ENCODE results near the gene PLEKHH1.
A peak's percentile ranks its signal among the peaks of the same experiment; 100 is the strongest.

Gene PLEKHH1

GRCh38 chr14:67510836-67511235 lies 22.3 kb upstream of the PLEKHH1 start:
- no peak for DNase-seq

DNA sequence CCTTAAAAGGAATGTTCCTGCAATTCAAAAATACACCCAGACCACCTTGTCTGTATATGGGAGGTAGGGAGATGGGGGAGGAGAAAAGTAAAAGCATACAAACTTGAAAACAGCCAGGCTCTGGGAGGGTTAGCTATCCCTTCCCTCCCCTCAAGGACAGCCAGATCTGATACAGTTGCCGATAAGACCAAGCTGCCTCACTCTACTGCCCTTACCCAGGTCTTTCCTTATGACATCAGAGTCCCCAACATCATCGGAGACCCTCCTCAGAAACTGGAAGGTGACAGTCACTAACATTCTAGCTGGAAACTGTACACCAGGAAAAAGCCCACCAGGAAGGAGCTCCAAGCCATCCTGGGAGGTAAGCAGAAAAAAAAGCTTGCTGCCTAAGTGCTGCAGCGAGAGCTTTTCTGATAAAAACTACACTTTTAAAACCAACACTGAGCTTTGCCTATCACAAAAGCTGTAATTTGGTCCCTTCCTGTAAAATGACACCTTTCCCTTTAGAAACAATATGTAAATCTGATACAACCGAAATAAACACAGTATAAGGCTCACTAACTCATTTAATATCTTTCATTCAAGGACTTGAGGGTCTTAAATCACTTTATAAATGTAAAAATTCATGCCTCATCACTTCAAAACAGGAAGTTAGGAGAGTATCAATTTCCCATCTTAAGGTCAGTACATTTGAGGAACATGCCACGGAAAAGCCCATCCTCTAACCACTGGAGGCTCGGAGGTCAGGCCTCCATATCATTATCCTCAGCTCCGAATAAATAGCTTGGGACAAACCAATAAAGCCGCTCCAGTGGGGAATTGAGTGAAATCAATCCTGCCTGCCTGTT lies 20.4 kb upstream of the PLEKHH1 start:
- no peak for DNase-seq

GRCh38 chr14:67513631-67514108 lies 19.4 kb upstream of the PLEKHH1 start:
- DNase-seq: no peak

DNA sequence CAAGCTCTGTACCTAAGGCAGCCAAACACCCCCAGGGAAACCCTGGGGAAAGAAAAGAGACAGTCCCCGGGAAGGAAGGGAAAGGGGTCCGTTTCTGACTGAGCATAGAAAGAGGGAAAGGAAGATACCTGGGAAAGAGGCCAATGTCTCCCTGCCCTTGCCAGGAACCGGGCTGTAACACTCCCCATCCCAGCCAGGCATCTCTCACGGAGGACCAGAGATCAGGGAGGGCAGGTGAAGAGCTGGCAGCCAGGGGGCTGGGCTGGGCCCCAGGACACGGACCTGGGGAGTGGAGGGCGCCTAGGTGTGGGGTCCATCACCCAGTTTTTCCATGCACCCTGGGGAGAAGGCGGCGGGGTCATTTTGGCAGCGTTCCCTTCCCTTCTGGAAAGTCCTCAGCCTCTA lies 18.9 kb upstream of the PLEKHH1 start:
- DNase-seq: peak; percentile 54

- peak; percentile 52 for DNase-seq
Measured at GRCh38 chr14:67514650-67515385, 18.3 kb upstream of the PLEKHH1 start.

GRCh38 chr14:67515386-67516079 lies 17.6 kb upstream of the PLEKHH1 start:
- no peak for DNase-seq

DNA sequence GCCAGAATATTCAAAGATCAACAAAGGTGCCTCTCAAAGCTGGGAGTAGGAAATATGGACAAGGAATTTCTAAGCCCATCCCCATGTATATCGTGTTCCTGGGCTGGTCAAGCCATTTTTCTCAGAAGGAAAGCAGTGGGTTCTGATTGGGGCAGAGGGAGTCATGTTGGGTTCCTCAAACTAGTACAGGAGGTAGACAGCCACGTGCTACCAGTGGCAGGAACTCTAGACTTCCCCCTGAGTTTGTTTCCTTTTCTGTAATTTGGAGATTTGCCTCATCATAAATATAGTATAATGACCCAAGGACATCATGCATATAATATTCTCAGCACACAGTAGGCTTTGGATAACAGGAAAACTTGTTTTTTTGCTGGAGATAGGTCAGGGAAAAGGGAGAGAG lies 16.4 kb upstream of the PLEKHH1 start:
- DNase-seq: no peak

DNA sequence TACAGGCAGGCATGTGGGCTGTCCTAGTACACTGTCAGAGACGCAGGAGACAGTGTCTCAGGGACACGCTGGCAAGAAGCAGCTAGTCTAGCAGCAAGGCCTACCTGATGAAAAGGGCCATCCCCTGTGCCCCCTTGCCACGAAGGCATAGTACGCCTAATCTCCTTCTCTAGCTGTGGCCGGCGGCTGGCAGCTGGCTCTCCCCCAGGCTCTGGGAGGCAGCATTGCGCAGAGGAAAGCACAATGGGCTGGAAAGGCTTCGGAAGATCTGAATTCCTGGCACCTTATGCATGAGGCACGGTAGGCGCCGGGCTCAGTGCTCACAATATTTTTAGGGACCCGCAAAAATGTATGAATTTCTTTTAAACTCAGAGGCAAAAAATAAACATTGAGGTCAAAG lies 16.0 kb upstream of the PLEKHH1 start:
- DNase-seq: no peak

GRCh38 chr14:67519406-67519805 lies 13.7 kb upstream of the PLEKHH1 start:
- no peak for DNase-seq

DNA sequence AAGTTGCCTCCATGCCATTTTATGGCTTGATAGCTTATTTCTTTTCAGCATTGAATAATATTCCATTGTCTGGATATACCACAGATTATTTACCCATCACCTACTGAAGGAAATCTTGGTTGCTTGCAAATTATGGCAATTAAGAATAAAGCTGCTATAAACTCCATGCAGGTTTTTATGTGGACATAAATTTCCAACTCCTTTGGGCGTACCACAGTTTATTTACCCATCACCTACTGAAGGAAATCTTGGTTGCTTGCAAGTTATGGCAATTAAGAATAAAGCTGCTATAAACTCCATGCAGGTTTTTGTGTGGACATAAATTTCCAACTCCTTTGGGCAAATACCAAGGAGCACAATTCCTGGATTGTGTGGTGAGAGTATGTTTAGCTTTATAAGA lies 12.6 kb upstream of the PLEKHH1 start:
- no peak for DNase-seq

- DNase-seq: no peak
Measured at GRCh38 chr14:67522270-67522669, 10.8 kb upstream of the PLEKHH1 start.

DNA sequence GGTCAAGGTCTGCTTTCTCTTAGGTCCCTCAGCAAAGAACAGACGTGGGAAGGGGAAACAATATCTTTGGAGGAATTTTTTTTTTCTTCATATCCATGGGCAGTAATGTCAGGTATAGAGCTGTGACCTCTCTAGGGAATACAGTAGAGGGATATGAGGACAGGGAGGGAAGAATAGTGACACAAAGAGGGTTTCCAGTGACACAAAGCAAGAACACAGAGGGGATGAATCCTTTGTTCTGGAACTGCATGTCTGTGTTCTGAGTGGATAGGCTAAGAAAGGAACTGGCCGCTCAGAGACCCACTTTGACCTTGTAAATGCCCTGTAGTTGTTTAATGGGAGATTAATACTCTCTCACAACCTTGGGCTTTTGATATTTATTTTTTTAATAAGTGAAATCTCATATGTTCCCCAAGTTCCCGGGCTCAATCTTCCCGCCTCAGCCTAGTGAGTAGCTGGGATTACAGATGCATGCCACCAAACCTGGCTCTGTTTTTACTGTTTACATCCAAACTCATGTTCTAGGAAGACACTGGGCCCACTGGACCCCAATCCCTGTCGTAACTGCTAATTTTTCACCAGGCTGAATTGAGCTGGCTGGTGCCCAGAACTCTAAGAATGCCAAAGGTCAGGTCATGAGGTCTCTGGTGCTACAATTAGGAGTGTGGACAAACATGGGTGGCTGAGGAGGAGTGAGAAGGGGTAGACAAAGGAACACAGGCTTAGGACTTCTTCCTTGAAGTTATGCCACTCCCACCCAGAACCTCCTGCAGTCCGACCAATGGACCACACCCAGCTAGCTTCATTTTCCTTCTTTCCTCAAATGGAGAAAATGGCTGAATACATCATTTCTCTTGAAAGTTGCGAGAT lies 9.1 kb upstream of the PLEKHH1 start:
- DNase-seq: no peak

DNA sequence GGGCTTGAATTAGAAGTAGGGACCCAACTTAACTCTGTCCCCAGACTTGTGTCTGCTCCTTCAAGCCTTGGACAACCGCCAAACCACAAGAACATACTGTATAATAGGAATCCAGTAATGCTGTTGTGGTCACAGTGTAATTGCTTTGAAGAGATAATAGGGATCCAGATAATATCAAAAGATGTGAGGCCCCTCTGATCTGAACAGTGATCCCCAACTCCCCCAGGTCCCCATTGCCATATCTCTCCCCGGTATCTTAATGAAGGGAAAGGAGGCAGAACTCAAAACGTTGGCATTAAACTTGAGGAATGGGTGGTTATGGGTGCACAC lies 8.5 kb upstream of the PLEKHH1 start:
- DNase-seq: no peak

GRCh38 chr14:67525389-67525788 lies 7.7 kb upstream of the PLEKHH1 start:
- no peak for DNase-seq

DNA sequence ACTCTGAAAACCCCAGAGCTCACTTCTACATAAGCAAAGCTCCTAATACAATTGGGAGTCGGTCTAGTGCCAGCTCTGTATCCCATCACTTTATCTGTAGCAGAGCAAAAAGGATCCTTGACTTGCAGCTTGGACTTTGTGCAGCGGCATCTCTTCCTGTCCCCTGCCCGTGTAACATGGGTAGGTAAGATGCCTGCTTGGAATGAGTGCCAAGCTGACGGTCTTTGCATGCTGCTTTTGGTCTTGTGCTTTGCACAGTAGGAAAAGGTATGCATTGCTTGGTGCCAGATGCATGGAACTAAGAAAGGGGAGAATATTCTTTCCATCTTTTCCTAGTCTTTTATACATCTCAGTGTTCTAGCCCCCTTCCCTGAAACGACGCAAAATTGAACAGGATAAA lies 6.9 kb upstream of the PLEKHH1 start:
- DNase-seq: no peak

DNA sequence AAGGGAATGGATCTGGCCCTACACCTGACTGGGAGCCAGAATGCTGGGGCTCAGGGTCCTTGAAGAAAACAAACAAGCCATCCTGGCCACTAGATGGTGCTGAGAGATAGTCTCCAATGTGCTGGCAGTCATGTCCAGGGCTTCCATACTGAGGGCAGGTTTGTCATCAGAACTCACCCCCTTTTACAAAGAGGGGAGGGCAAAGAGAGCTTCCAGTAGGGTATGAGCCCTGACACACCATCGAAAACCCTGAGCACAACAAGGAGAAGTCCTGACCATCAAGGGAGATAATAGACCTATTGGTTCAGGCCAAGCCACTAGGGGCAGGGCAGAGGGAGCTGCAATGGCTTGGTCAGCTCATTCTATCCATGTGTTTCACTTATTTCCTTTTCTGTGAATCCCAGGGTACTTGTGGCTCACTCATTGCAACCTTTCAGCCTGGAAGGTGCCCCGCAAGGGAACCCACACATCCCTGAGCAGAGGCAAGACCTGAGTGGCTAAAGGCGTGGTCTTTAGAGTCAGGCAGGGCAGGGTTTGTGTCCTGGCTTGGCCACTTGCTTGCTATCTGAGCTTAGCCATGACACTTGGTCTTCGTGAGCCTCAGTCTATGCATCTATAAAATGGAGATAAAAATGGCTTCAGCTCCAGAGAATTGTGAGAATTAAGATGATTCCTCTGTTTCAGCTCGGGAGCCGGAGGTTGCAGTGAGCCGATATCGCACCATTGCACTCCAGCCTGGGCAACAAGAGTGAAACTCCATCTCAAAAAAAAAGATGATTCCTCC lies 6.2 kb upstream of the PLEKHH1 start:
- no peak for DNase-seq

DNA sequence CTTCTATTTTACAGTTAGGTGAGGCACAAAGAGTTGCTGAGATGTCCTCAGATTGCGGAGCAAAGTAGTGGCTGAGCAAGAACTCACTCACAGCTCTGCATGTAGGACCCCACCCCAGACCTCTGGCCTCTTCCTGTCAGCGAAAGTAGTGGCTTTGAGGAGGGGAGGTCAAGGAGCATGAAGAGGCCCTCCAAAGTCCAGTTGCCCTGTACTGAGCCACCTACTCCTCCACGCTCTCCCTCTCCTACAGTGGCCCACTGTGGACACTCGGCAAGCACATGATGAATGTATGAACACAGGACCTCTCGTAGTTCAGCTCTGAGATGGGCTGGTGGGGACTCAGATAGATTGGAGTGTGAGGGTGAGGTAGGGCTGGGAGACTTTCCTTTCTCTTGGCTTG lies 5.3 kb upstream of the PLEKHH1 start:
- no peak for DNase-seq

GRCh38 chr14:67528276-67528675 lies 4.8 kb upstream of the PLEKHH1 start:
- DNase-seq: no peak

DNA sequence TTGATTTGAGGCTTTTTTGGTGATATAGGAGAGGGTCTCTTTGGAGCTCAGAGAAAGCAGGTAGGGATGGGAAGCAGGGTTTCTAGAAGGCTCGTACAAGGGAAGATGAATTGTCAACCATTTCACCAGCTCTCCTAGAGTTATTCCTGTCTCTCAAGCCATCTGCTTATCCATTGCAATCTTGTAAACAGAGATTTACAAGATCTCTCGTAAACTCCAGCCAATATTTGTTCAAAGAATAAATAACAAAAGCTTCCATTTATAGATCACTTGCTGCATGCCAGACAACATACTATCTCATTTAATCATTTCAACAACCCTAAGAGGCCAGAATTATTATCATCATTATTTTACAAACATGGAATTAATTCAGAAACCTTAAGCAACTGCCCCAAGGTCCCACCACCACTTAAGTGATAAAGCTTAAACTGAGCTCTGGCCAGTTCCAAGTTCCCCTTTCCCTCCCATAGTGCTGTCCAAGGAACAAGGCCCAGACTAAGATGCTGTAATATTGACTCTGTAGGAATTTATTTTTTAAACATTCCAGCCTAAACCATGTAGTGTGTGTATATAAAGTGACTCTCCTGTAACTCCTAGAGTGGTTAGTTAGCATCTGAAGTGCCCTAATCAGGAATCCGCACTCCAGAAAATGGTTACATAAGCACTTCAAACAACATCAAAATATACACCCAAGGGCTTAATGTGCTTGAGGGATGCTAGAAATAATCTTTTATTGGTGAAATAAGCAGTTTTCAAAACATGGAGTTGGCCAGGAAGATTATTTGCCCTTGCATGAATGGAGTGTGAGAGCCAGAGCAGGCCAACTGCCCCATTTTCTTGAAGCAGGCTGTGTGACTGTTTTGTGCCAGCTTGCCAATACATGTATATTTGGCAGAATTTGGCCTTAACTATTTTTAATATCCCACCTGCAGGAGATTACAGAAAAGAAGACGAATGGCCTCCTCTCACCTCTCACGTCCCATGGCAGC lies 2.8 kb upstream of the PLEKHH1 start:
- no peak for DNase-seq

GRCh38 chr14:67532606-67532997 lies 488 bp upstream of the PLEKHH1 start:
- no peak for DNase-seq

DNA sequence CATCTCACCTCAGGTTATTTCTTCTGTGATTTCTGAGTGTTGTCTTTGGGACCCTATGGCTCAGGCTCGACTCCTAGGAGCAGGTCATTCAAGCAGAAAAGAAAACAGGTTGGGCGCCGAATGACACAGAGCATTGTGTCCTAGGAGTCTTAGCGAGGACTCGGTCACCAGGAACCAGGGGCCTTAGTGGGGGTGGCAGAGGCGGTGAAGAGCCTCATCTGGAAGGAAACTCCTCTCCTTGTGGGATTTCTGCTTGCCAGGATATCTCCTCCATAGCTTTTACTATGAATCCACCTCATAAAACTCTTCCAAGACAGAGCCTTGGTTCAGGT lies 630 bp downstream of the PLEKHH1 start:
- DNase-seq: no peak
